ENCODE data around the gene CSNK1G3.

DNA sequence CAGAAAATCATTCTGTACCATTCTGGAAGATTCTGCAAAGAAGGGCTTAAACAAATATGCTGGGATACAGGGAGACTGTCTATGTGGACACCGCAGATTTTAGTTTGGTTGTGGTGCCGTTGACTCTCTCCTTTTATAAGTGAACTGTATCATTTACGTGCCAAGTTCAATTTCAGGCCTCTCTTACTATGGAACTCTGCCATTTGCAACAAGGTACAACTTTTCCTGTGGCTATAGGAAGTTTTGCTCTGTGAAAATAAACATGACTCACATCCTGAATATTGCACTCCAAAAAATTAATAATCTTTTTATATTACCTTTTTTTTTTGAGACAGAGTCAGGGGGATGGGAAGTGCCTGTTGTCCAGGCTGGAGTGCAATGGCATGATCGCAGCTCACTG is 29.7 kb upstream of the CSNK1G3 start:
- TF ChIP-seq, protein P1, sequence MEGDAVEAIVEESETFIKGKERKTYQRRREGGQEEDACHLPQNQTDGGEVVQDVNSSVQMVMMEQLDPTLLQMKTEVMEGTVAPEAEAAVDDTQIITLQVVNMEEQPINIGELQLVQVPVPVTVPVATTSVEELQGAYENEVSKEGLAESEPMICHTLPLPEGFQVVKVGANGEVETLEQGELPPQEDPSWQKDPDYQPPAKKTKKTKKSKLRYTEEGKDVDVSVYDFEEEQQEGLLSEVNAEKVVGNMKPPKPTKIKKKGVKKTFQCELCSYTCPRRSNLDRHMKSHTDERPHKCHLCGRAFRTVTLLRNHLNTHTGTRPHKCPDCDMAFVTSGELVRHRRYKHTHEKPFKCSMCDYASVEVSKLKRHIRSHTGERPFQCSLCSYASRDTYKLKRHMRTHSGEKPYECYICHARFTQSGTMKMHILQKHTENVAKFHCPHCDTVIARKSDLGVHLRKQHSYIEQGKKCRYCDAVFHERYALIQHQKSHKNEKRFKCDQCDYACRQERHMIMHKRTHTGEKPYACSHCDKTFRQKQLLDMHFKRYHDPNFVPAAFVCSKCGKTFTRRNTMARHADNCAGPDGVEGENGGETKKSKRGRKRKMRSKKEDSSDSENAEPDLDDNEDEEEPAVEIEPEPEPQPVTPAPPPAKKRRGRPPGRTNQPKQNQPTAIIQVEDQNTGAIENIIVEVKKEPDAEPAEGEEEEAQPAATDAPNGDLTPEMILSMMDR (conservative IDR thresholded peaks at IDR 0.05; ENCODE audit: low read depth in 2 of 2), result no peak
- TF ChIP-seq STAT1 (IDR thresholded peaks at IDR 0.05; ENCODE audit: unreplicated experiment), result no peak
- TF ChIP-seq EZH2phosphoT487 (IDR thresholded peaks at IDR 0.05; ENCODE audit: unreplicated experiment), result no peak
- TF ChIP-seq EZH2 (IDR thresholded peaks at IDR 0.05; ENCODE audit: low read depth, unreplicated experiment), result no peak
- TF ChIP-seq, protein P2, sequence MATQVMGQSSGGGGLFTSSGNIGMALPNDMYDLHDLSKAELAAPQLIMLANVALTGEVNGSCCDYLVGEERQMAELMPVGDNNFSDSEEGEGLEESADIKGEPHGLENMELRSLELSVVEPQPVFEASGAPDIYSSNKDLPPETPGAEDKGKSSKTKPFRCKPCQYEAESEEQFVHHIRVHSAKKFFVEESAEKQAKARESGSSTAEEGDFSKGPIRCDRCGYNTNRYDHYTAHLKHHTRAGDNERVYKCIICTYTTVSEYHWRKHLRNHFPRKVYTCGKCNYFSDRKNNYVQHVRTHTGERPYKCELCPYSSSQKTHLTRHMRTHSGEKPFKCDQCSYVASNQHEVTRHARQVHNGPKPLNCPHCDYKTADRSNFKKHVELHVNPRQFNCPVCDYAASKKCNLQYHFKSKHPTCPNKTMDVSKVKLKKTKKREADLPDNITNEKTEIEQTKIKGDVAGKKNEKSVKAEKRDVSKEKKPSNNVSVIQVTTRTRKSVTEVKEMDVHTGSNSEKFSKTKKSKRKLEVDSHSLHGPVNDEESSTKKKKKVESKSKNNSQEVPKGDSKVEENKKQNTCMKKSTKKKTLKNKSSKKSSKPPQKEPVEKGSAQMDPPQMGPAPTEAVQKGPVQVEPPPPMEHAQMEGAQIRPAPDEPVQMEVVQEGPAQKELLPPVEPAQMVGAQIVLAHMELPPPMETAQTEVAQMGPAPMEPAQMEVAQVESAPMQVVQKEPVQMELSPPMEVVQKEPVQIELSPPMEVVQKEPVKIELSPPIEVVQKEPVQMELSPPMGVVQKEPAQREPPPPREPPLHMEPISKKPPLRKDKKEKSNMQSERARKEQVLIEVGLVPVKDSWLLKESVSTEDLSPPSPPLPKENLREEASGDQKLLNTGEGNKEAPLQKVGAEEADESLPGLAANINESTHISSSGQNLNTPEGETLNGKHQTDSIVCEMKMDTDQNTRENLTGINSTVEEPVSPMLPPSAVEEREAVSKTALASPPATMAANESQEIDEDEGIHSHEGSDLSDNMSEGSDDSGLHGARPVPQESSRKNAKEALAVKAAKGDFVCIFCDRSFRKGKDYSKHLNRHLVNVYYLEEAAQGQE (IDR thresholded peaks at IDR 0.05; ENCODE audit: unreplicated experiment), result no peak
- TF ChIP-seq POLR2AphosphoS5 (IDR thresholded peaks at IDR 0.05; ENCODE audit: low read depth), result no peak
- no peak for TF ChIP-seq CREB1 (CRISPR knock-in tag; IDR thresholded peaks at IDR 0.05; ENCODE audit: low read depth)
